ENCODE results near the gene MTHFD1L.
"Not testable (repeated sequence)": the region's sequence is repeated elsewhere in the genome, so short reads cannot be mapped to it uniquely, and the experiment has no call there.

The MTHFD1L gene

GRCh38 chr6:151067684-151068596 is 202.4 kb downstream of the MTHFD1L start:
- DNase-seq (ENCODE audit: low read depth), result no peak

GRCh38 chr6:151068761-151069312 is 203.3 kb downstream of the MTHFD1L start:
- no peak for DNase-seq (ENCODE audit: low read depth)

- no peak for DNase-seq (ENCODE audit: low read depth)
Observed at GRCh38 chr6:151069641-151070040, 204.1 kb downstream of the MTHFD1L start.

GRCh38 chr6:151070631-151071051 is 205.1 kb downstream of the MTHFD1L start:
- DNase-seq (ENCODE audit: low read depth), result no peak

- DNase-seq (ENCODE audit: low read depth), result no peak
Observed at GRCh38 chr6:151071295-151071694, 205.8 kb downstream of the MTHFD1L start.

- DNase-seq (ENCODE audit: low read depth), result no peak
Observed at GRCh38 chr6:151073146-151073545, 207.6 kb downstream of the MTHFD1L start.

- no peak for DNase-seq (ENCODE audit: low read depth)
Observed at GRCh38 chr6:151073701-151074100, 208.2 kb downstream of the MTHFD1L start.

- DNase-seq (ENCODE audit: low read depth), result no peak
Observed at GRCh38 chr6:151075005-151075404, 209.5 kb downstream of the MTHFD1L start.

- DNase-seq (ENCODE audit: low read depth), result no peak
Observed at GRCh38 chr6:151075527-151075926, 210.0 kb downstream of the MTHFD1L start.

- DNase-seq (ENCODE audit: low read depth), result no peak
Observed at GRCh38 chr6:151075930-151076555, 210.5 kb downstream of the MTHFD1L start.

GRCh38 chr6:151078655-151079054 is 213.2 kb downstream of the MTHFD1L start:
- DNase-seq (ENCODE audit: low read depth), result no peak

GRCh38 chr6:151081656-151082055 is 216.2 kb downstream of the MTHFD1L start:
- DNase-seq (ENCODE audit: low read depth), result no peak

GRCh38 chr6:151082079-151082478 is 216.6 kb downstream of the MTHFD1L start:
- no peak for DNase-seq (ENCODE audit: low read depth)

- DNase-seq (ENCODE audit: low read depth), result no peak
Observed at GRCh38 chr6:151084275-151084674, 218.8 kb downstream of the MTHFD1L start.

GRCh38 chr6:151087055-151087454 is 221.6 kb downstream of the MTHFD1L start:
- DNase-seq (ENCODE audit: low read depth), result not testable (repeated sequence)

- no peak for DNase-seq (ENCODE audit: low read depth)
Observed at GRCh38 chr6:151087861-151088598, 222.5 kb downstream of the MTHFD1L start.

- DNase-seq (ENCODE audit: low read depth), result no peak
Observed at GRCh38 chr6:151088599-151088935, 223.1 kb downstream of the MTHFD1L start.

- DNase-seq (ENCODE audit: low read depth), result no peak
Observed at GRCh38 chr6:151088963-151089362, 223.5 kb downstream of the MTHFD1L start.

- DNase-seq (ENCODE audit: low read depth), result no peak
Observed at GRCh38 chr6:151089978-151090377, 224.5 kb downstream of the MTHFD1L start.

- DNase-seq (ENCODE audit: low read depth), result no peak
Observed at GRCh38 chr6:151091571-151091970, 226.1 kb downstream of the MTHFD1L start.

- no peak for DNase-seq (ENCODE audit: low read depth)
Observed at GRCh38 chr6:151092591-151092990, 227.1 kb downstream of the MTHFD1L start.

- DNase-seq (ENCODE audit: low read depth), result no peak
Observed at GRCh38 chr6:151093706-151094105, 228.2 kb downstream of the MTHFD1L start.
